GM18868 (cell line): Measurements from ENCODE around the gene NKAIN2.
"Not testable (repeated sequence)": the region's sequence is repeated elsewhere in the genome, so short reads cannot be mapped to it uniquely, and the experiment has no call there.

ENCODE experiments used
- ATAC-seq: cut with Tn5 transposase; IDR thresholded peaks from one replicate; pipeline ENCODE4 v1.9.1; 2021; ENCODE audit warnings: mild to moderate bottlenecking, moderate library complexity; ENCODE audit not compliant: unreplicated experiment

Gene NKAIN2

GRCh38 chr6:124400261-124400999, 596.8 kb downstream of the NKAIN2 start:
- no peak for ATAC-seq

DNA sequence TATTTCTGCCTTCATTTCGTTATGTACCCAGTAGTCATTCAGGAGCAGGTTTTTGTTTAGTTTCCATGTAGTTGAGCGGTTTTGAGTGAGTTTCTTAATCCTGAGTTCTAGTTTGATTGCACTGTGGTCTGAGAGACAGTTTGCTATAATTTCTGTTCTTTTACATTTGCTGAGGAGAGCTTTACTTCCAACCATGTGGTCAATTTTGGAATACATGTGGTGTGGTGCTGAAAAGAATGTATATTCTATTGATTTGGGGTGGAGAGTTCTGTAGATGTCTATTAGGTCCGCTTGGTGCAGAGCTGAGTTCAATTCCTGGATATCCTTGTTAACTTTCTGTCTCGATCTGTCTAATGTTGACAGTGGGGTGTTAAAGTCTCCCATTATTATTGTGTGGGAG, 606.8 kb downstream of the NKAIN2 start:
- ATAC-seq = not testable (repeated sequence)

GRCh38 chr6:124412657-124413056, 609.0 kb downstream of the NKAIN2 start:
- ATAC-seq = not testable (repeated sequence)

GRCh38 chr6:124420116-124420840, 616.6 kb downstream of the NKAIN2 start:
- ATAC-seq = no peak

DNA sequence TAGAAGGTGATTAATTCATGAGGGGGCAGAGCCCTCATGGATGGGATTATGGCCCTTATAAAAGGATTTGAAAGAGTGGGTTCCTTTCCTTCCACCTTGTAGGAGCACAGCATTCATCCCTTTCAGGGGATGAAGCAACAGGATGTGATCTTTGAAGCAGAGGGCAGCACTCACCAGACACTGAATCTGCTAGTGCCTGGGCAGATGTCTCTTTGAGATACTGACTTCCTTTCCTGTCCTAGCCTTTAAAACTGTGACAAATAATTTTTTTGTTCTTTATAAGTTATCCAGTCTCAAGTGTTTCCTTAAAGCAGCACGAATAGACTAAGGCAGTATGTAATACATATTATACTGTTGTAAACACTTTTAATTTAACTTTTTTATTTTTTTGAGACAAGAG, 620.0 kb downstream of the NKAIN2 start:
- ATAC-seq = no peak

DNA sequence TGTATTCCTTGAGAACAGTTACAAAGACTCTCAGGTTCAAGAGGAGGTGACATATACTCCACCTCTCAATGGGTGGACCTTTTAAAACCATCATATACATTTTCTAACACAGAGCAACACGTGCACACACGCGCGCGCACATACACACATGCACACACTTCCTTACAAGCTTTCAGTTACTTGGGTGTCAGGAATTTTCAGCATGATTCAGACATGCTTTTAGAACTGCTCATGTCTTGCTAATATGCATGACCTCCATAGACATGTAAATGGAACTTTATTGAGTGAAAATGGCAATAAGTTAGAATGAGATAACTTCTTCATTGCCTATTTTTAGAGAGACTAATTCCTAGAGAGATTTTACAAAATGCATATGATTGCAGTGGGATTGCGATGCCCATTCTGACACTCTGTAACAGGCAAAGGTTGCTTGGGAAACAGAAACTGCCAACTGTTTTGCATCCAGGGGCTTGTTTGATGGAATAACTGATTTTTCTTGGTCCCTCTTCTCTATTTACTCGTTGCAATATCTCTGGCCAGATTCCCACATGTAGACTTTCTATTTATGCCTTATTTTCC, 627.2 kb downstream of the NKAIN2 start:
- no peak for ATAC-seq

- ATAC-seq = no peak
These were observed 629.0 kb downstream of the NKAIN2 start for GRCh38 chr6:124432620-124433019.

DNA sequence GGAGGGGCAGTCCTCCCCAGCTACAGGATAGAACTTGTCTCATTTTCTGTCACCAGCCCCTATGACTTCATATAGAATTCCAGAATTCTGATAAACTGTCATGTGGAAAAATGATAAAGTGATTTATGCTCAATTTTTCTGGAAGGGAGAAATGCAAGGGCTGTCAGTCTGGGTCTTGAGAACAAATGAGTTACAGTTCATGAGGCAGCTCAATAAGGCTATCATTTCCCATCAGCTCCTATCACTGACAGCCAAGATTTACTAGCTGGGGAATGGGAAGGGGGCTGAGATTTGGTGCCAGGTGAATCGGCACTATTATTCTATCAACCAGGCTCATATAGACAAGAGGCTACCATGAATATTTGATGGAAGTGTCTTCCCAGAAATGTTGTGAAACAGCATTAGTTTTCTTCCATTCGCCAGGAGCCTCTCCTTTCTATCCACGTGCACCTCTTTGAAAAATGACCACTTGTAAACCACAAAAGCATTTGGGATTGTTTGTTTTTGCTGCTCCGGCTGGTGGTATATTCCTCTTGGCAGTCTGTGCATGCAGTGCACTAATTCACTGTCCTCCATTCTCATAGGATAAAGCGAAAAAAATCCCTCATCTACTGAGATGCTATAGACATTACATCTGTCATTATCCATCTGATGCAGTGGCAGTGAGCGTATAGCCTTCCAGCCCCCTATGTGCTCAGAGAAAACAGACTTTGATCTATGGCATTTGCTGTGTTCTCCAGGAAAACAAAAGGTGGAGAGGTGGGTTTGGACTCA, 629.9 kb downstream of the NKAIN2 start:
- ATAC-seq = no peak

- ATAC-seq = no peak
These were observed 630.8 kb downstream of the NKAIN2 start for GRCh38 chr6:124434421-124434820.

- ATAC-seq = peak; percentile 77
These were observed 633.1 kb downstream of the NKAIN2 start for GRCh38 chr6:124436803-124437202.

DNA sequence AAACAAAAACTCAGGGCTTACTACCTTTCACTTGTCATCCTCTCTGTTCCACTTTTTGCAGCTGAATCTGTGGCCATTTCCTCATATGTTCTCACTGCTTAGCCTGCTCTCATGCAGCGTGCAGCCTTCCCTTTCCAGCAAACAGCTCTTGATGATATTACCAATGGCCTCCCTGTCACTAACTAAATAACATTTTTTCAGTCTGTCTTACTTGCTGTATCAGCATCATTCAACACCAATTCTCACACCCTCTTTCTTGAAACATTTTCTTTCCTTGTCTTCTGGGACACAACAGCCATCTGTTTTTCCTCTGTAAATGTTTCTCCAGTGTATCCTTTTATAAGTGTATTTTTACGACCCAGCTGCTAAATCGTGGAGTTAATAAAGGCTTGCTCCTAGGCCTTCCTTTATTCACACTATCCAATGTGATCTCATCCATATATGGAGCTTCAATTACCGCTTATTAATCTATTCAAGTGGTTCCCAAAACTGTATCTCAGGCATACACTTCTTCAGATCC, 634.9 kb downstream of the NKAIN2 start:
- ATAC-seq = no peak

- ATAC-seq = no peak
These were observed 637.8 kb downstream of the NKAIN2 start for GRCh38 chr6:124441450-124441849.

GRCh38 chr6:124443541-124443940, 639.9 kb downstream of the NKAIN2 start:
- no peak for ATAC-seq

- no peak for ATAC-seq
These were observed 641.9 kb downstream of the NKAIN2 start for GRCh38 chr6:124445581-124445980.

DNA sequence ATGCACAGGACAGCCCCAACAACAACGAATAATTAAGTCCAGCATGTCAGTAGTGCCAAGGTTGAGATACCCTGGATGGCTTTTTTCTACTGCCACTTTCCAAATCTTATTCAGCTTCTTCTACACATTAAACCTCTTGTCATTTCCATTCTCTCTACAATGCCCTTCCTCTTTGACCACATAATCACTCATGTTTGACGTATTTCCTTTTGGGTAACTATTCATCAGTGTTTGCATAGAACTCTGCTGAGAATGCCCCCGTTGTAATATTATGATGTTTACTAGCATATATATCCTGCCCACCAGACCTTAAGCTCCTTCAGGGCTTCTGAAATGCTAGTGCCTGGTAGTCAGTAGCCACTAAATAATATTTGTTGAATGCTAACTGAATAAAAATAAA, 643.3 kb downstream of the NKAIN2 start:
- no peak for ATAC-seq

DNA sequence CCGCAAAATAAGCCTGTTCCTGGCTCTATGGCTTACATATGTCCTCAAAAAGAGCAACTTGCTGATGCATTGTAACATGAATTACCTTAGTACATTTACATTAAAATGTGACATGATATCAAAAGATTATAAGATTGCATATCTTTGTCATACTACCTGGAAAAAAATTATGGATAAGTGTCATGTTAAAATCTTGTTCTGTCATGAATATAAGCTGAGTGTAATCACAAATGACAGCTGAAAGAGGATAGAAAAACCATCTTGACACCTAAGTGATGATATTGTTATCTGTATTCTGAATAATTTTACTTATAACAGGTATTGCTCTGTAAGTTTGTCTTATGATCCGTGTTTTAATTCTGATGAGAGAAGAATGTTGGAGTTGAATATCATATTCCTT, 655.6 kb downstream of the NKAIN2 start:
- no peak for ATAC-seq

DNA sequence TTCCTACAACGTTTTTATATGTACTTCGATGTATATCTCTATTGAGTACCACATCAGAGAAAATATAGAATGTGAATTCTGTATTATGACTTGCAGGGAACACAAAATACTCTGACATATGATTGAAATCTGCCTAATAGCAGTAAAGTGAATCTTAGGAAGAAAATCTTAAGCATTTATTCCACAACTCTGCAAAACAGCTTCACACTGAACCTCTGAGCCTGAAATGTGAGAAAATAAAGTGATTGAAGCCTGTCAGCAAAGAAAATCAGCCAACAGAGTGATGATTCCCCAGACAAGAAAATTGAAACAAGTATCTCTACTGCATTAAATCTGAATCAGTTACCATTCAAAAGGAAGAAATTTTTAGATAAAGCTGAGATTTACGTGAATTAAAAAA, 659.1 kb downstream of the NKAIN2 start:
- no peak for ATAC-seq

- ATAC-seq = no peak
These were observed 659.6 kb downstream of the NKAIN2 start for GRCh38 chr6:124463271-124463670.

GRCh38 chr6:124464600-124464999, 660.9 kb downstream of the NKAIN2 start:
- ATAC-seq = not testable (repeated sequence)

GRCh38 chr6:124466949-124467348, 663.3 kb downstream of the NKAIN2 start:
- no peak for ATAC-seq

GRCh38 chr6:124467366-124467765, 663.7 kb downstream of the NKAIN2 start:
- ATAC-seq = no peak
